ENCODE data around the gene ITGB7.

ITGB7 gene

GRCh38 chr12:53180220-53180930 lies 26.7 kb downstream of the ITGB7 start, which contains the start of the genes CSAD and ZNF740 (continued):
- TF ChIP-seq ZNF639 (tag by site-specific recombination; IDR thresholded peaks at IDR 0.05) (peak; percentile 37; the same call in 1 of the 2 replicates), ZNF610 (tag by site-specific recombination; IDR thresholded peaks at IDR 0.05; ENCODE audit: borderline replicate concordance) (peak; percentile 93), SP2 (tag by site-specific recombination; IDR thresholded peaks at IDR 0.05) (peak; percentile 91), ZNF184 (tag by site-specific recombination; IDR thresholded peaks at IDR 0.05) (no peak), ZNF24 (tag by site-specific recombination; IDR thresholded peaks at IDR 0.05) (peak; percentile 50), AEBP2 (tag by site-specific recombination; IDR thresholded peaks at IDR 0.05; ENCODE audit: borderline replicate concordance) (no peak), ZNF654 (tag by site-specific recombination; IDR thresholded peaks at IDR 0.05; ENCODE audit: low read depth) (no peak), ZNF280D (tag by site-specific recombination; IDR thresholded peaks at IDR 0.05) (no peak), ZNF324 (tag by site-specific recombination; IDR thresholded peaks at IDR 0.05) (peak; percentile 72), ZSCAN16 (tag by site-specific recombination; IDR thresholded peaks at IDR 0.05) (no peak), ZNF223 (tag by site-specific recombination; IDR thresholded peaks at IDR 0.05) (no peak), ZNF169 (tag by site-specific recombination; IDR thresholded peaks at IDR 0.05) (no peak), ZNF292 (tag by site-specific recombination; IDR thresholded peaks at IDR 0.05; ENCODE audit: borderline replicate concordance, low read depth) (no peak), SP7 (tag by site-specific recombination; IDR thresholded peaks at IDR 0.05) (peak; percentile 73), ELK4 (IDR thresholded peaks at IDR 0.05; ENCODE audit: borderline replicate concordance, low read depth, low read length) (no peak; the same call in 1 of the 2 replicates), INSM2 (tag by site-specific recombination; IDR thresholded peaks at IDR 0.05) (no peak; the same call in 1 of the 2 replicates), ZFP41 (tag by site-specific recombination; IDR thresholded peaks at IDR 0.05; ENCODE audit: borderline replicate concordance) (no peak), RBAK (tag by site-specific recombination; IDR thresholded peaks at IDR 0.05) (no peak), ZIC2 (tag by site-specific recombination; IDR thresholded peaks at IDR 0.05) (peak; percentile 95), ZNF354C (tag by site-specific recombination; IDR thresholded peaks at IDR 0.05; ENCODE audit: borderline replicate concordance, low read depth) (no peak), ZNF777 (tag by site-specific recombination; IDR thresholded peaks at IDR 0.05; ENCODE audit: borderline replicate concordance) (peak; percentile 52; the same call in 1 of the 2 replicates), ZNF76 (tag by site-specific recombination; IDR thresholded peaks at IDR 0.05; ENCODE audit: borderline replicate concordance, low read depth) (peak; percentile 81), ATF2 (tag by site-specific recombination; IDR thresholded peaks at IDR 0.05; ENCODE audit: low read depth) (no peak), ZBTB26 (tag by site-specific recombination; optimal IDR thresholded peaks at IDR 0.05) (peak; percentile 90), SP3 (tag by site-specific recombination; IDR thresholded peaks at IDR 0.05) (peak; percentile 83), ZSCAN4 (tag by site-specific recombination; IDR thresholded peaks at IDR 0.05) (peak; percentile 95)
